GM23338 (cell line): ENCODE results near the gene PTPRN2. TPM values are rescaled to one million over a fixed set of nuclear protein-coding genes. Genes with fewer than 3 reads are reported as not detected.

Source experiments
- ATAC-seq: fragments of 200-7000 bp; cut with Tn5 transposase; 3 replicates; pipeline ENCODE4 v1.9.1; 2020
- DNase-seq: peaks from one replicate; pipeline ENCODE4 v3.0.0-alpha.2; 2015; ENCODE audit warnings: low spot score
- H2AFZ ChIP-seq: fragments of 200-600 bp; sonication (generic); 2 replicates; pipeline ENCODE4 v1.8.0; 2016; ENCODE audit warnings: antibody characterized with exemption, mild to moderate bottlenecking, moderate library complexity
- H3F3A ChIP-seq: fragments of 200-600 bp; sonication (generic); replicated peaks from 2 replicates; pipeline ENCODE4 v1.8.0; 2017; ENCODE audit warnings: antibody characterized with exemption, mixed run types, low read depth
- H3K27ac ChIP-seq: fragments of 200-600 bp; sonication (generic); 2 replicates; pipeline ENCODE4 v1.6.1; 2016; ENCODE audit warnings: low read depth
- H3K27me3 ChIP-seq: fragments of 200-600 bp; sonication (generic); 2 replicates; pipeline ENCODE4 v1.8.0; 2016; ENCODE audit warnings: mild to moderate bottlenecking, mixed run types, moderate library complexity; ENCODE audit not compliant: insufficient read depth
- H3K36me3 ChIP-seq: fragments of 200-600 bp; sonication (generic); 2 replicates; pipeline ENCODE4 v1.8.0; 2016; ENCODE audit warnings: mild to moderate bottlenecking; ENCODE audit not compliant: insufficient read depth
- H3K4me1 ChIP-seq: fragments of 200-600 bp; sonication (generic); 2 replicates; pipeline ENCODE4 v1.8.0; 2016; ENCODE audit warnings: mild to moderate bottlenecking, moderate library complexity; ENCODE audit not compliant: insufficient read depth
- H3K4me2 ChIP-seq: fragments of 200-600 bp; sonication (generic); 2 replicates; pipeline ENCODE4 v1.7.1; 2017; ENCODE audit warnings: mixed run types
- H3K4me3 ChIP-seq: fragments of 200-600 bp; sonication (generic); 2 replicates; pipeline ENCODE4 v1.6.1; 2016; ENCODE audit warnings: mixed run types
- H3K79me2 ChIP-seq: fragments of 200-600 bp; sonication (generic); replicated peaks from 2 replicates; pipeline ENCODE4 v1.8.0; 2017; ENCODE audit warnings: mild to moderate bottlenecking; ENCODE audit not compliant: insufficient read depth
- H3K9me2 ChIP-seq: fragments of 200-600 bp; sonication (generic); 2 replicates; pipeline ENCODE4 v1.8.0; 2017; ENCODE audit not compliant: insufficient read depth
- H4K20me1 ChIP-seq: fragments of 200-600 bp; sonication (generic); replicated peaks from 2 replicates; pipeline ENCODE4 v1.8.0; 2017; ENCODE audit warnings: mild to moderate bottlenecking; ENCODE audit not compliant: insufficient read depth
- H3K27ac Mint-ChIP-seq: 2 replicates; pipeline ENCODE4 v1.8.0; 2020; ENCODE audit warnings: inconsistent platforms, mild to moderate bottlenecking, moderate library complexity, mixed read lengths
- H3K27me3 Mint-ChIP-seq: 3 replicates; pipeline ENCODE4 v1.8.0; 2022; ENCODE audit warnings: low read depth, mild to moderate bottlenecking, moderate library complexity, mixed read lengths, inconsistent platforms; ENCODE audit not compliant: insufficient read depth, poor library complexity
- H3K36me3 Mint-ChIP-seq: 3 replicates; pipeline ENCODE4 v1.8.0; 2021; ENCODE audit warnings: low read depth, mild to moderate bottlenecking, inconsistent platforms, moderate library complexity, mixed read lengths
- H3K4me1 Mint-ChIP-seq: 3 replicates; pipeline ENCODE4 v1.8.0; 2020; ENCODE audit warnings: mild to moderate bottlenecking, inconsistent platforms, mixed read lengths
- H3K4me3 Mint-ChIP-seq: 3 replicates; pipeline ENCODE4 v1.8.0; 2021; ENCODE audit warnings: moderate library complexity, mild to moderate bottlenecking, inconsistent platforms, mixed read lengths
- H3K9me3 Mint-ChIP-seq: 3 replicates; pipeline ENCODE4 v1.8.0; 2020; ENCODE audit warnings: moderate library complexity, mild to moderate bottlenecking, inconsistent platforms, mixed read lengths
- CREB1 ChIP-seq: fragments of 250-450 bp; sonication (Bioruptor Pico); IDR thresholded peaks from 2 replicates; pipeline ENCODE4 v1.5.0; 2020; ENCODE audit warnings: low read depth, mild to moderate bottlenecking, moderate library complexity
- ETS1 ChIP-seq: IDR thresholded peaks from 2 replicates; pipeline ENCODE4 v1.6.1; 2016; ENCODE audit warnings: antibody characterized with exemption
- JUNB ChIP-seq: IDR thresholded peaks from one replicate; pipeline ENCODE4 v1.6.1; 2016; ENCODE audit warnings: antibody characterized with exemption; ENCODE audit not compliant: unreplicated experiment
- POLR2AphosphoS5 ChIP-seq: IDR thresholded peaks from 2 replicates; pipeline ENCODE4 v1.6.1; 2016; ENCODE audit warnings: antibody characterized with exemption, low read depth
- REST ChIP-seq: IDR thresholded peaks from one replicate; pipeline ENCODE4 v1.6.1; 2018; ENCODE audit warnings: antibody characterized with exemption; ENCODE audit not compliant: unreplicated experiment
- STAT1 ChIP-seq: IDR thresholded peaks from one replicate; pipeline ENCODE4 v1.6.1; 2016; ENCODE audit warnings: antibody characterized with exemption; ENCODE audit not compliant: unreplicated experiment
- ZNF114 ChIP-seq: fragments of 250-450 bp; sonication (Bioruptor Pico); IDR thresholded peaks from 2 replicates; pipeline ENCODE4 v1.5.0; 2020; ENCODE audit warnings: mild to moderate bottlenecking, moderate library complexity
- ZNF462 ChIP-seq: fragments of 250-450 bp; sonication (Bioruptor Pico); IDR thresholded peaks from 2 replicates; pipeline ENCODE4 v1.5.0; 2020; ENCODE audit warnings: mild to moderate bottlenecking, moderate library complexity
- polyA plus RNA-seq: library from polyadenylated mRNA; unstranded; fragments of >200 nt; fragmentation: Nextera tagmentation; extraction: Ambion mirVana; gene quantifications from 2 replicates; pipeline ENCODE4 v1.2.1, GENCODE V29; 2016
- total RNA-seq: library from RNA; depleted of rRNA; stranded (reverse); fragments of >200 nt; shearing (Covaris generic); gene quantifications from 2 replicates; pipeline ENCODE4 v1.2.3, GENCODE V29; 2014

The PTPRN2 gene
- total and polyA plus RNA-seq, 2 experiments from 2014 or later = 0.87 to 4.0 TPM

GRCh38 chr7:158477866-158478265 is 109.8 kb downstream of the PTPRN2 start:
- H3K9me2 ChIP-seq = no peaks in the 10 kb centered on the region; the same call in 1 of the 2 replicates
- Mint-ChIP-seq H3K27ac (no peak overlapping the region), H3K9me3 (peaks cover 92% of the 10 kb centered on the region), H3K4me3 (no peak overlapping the region), H3K4me1 (peaks cover 31% of the 10 kb centered on the region), H3K27me3 (peaks cover 12% of the 10 kb centered on the region), H3K36me3 (peaks cover 25% of the 10 kb centered on the region)
- H3F3A ChIP-seq = peaks cover 9% of the 10 kb centered on the region; the same call in 1 of the 2 replicates
- no peaks in the 10 kb centered on the region; the same call in 1 of the 2 replicates for H3K36me3 ChIP-seq
- H3K4me1 ChIP-seq = peaks cover 24% of the 10 kb centered on the region
- H4K20me1 ChIP-seq = no peaks in the 10 kb centered on the region
- no peaks in the 10 kb centered on the region for H3K79me2 ChIP-seq
- TF ChIP-seq STAT1 (no peak), JUNB (no peak), ETS1 (no peak), ZNF114 (no peak), CREB1 (no peak), POLR2AphosphoS5 (no peak), REST (no peak), ZNF462 (CRISPR knock-in tag) (no peak)
- ATAC-seq (no peak), DNase-seq (no peak)
- H2AFZ ChIP-seq = no peak overlapping the region
- no peak overlapping the region for H3K4me3 ChIP-seq
- H3K4me2 ChIP-seq = no peak overlapping the region
- H3K27ac ChIP-seq = no peak overlapping the region
- no peaks in the 10 kb centered on the region for H3K27me3 ChIP-seq
